Measurements from ENCODE around the gene SLAMF7. TPM values are rescaled to one million over a fixed set of nuclear protein-coding genes. Genes with fewer than 3 reads are reported as not detected.

SLAMF7 gene
- total and polyA plus RNA-seq, 2 of the 8 experiments (the other 6 are each of a cell fraction or from before 2014, with no cell fraction given) = not detected

DNA sequence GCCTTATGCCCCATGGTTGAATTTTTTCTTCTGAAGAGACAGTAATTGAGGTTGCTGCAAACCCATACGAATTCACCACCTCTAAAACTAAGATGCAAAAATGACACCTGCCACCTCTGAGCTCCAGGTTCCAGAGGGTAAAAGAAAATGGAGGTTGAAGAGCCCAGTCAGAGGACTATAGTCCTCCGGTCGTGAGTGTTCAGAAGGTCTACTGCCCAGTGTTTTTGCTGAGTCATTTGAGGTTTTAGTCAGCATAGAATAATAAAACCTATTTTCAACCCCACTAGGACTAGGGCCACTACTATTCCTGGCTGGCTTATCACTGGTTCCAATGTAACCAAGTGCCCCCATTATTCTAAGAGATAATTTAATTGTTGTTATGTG lies 12.9 kb upstream of the SLAMF7 start:
- Histone ChIP-seq H3K79me2 (ENCODE audit: control insufficient read depth in 1 of 2, insufficient read depth in 2 of 2, low read length in 2 of 2) (no peaks in the 10 kb centered on the region), H2BK20ac (ENCODE audit: low read length) (0 out of 2 replicates have a peak overlapping the region, but pooled peaks have one; percentile 32), H4K8ac (ENCODE audit: extremely low read depth, insufficient read depth, low read length) (no peak overlapping the region), H4K91ac (replicated peaks; ENCODE audit: insufficient read length, low read length) (peak overlapping the region; percentile 72), H3K18ac (ENCODE audit: extremely low read depth, low read length) (no peak overlapping the region), H3K4me3 (ENCODE audit: extremely low read depth in 1 of 4, insufficient read depth in 2 of 4, low read depth in 3 of 4, low read length in 4 of 4) (no peak overlapping the region), H3K27ac (ENCODE audit: low read depth, low read length) (no peak overlapping the region), H4K20me1 (replicated peaks in 1 of 2; ENCODE audit: control insufficient read depth in 1 of 2, insufficient read depth in 2 of 2, low read length in 2 of 2) (no peaks in the 10 kb centered on the region), H3K9me3 (ENCODE audit: insufficient read depth in 2 of 2, low read depth in 1 of 2, low read length in 1 of 2) (no peaks in the 10 kb centered on the region), H2BK5ac (ENCODE audit: low read depth, low read length) (no peak overlapping the region), H3K4me1 (replicated peaks in 1 of 4; ENCODE audit: control insufficient read depth in 3 of 4, insufficient read depth in 4 of 4, low read length in 3 of 4) (peaks cover 0 to 5% (median 2%) of the 10 kb centered on the region in 4 experiments; a peak in 3 of 7 replicates), H3K27me3 (replicated peaks in 1 of 4; ENCODE audit: control insufficient read depth in 3 of 4, extremely low read depth in 1 of 4, insufficient read depth in 3 of 4, low read length in 3 of 4) (no peaks in the 10 kb centered on the region), H3K9ac (replicated peaks in 1 of 4; ENCODE audit: extremely low read depth in 1 of 4, low read depth in 3 of 4, low read length in 3 of 4) (no peak overlapping the region), H4K5ac (ENCODE audit: insufficient read length, low read depth, low read length) (no peak overlapping the region), H3K23ac (ENCODE audit: insufficient read length) (no peak overlapping the region), H3K79me1 (ENCODE audit: low read depth, low read length) (no peaks in the 10 kb centered on the region), H3K4ac (replicated peaks; ENCODE audit: insufficient read length, low read depth, low read length) (no peak overlapping the region), H3K4me2 (ENCODE audit: insufficient read depth in 1 of 2, low read depth in 2 of 2, low read length in 2 of 2) (no peak overlapping the region; a peak in 1 of 4 replicates), H2AFZ (ENCODE audit: low read length) (no peak overlapping the region; the same call in 1 of the 2 replicates), H3K23me2 (ENCODE audit: low read depth, low read length) (no peaks in the 10 kb centered on the region), H2AK5ac (ENCODE audit: low read depth, low read length) (no peak overlapping the region), H2BK12ac (ENCODE audit: low read depth, low read length) (no peak overlapping the region), H2BK15ac (ENCODE audit: low read length) (no peak overlapping the region), H2BK120ac (replicated peaks; ENCODE audit: low read depth, low read length) (peak overlapping the region; percentile 56), H3K36me3 (ENCODE audit: control insufficient read depth in 2 of 4, insufficient read depth in 4 of 4, low read length in 3 of 4) (no peaks in the 10 kb centered on the region), H3K56ac (replicated peaks; ENCODE audit: insufficient read length, low read depth, low read length) (no peak overlapping the region), H3K14ac (ENCODE audit: insufficient read length) (no peak overlapping the region)
- POLR2A ChIA-PET (ENCODE audit: partially characterized antibody) = interaction anchor here (1.5 kb wide), 1 partner anchor 14 kb away, joined by 3 read pairs; no protein-coding TSS in a partner anchor
- TF ChIP-seq SP4 (IDR thresholded peaks at IDR 0.05; ENCODE audit: low read length) = no peak
- peak; percentile 27; the same call in 1 of the 2 replicates for TF ChIP-seq MAFK (IDR thresholded peaks at IDR 0.05; ENCODE audit: low read depth, low read length)
- TF ChIP-seq SP2 (IDR thresholded peaks at IDR 0.05; ENCODE audit: low read length) = no peak
- TF ChIP-seq BACH1 (IDR thresholded peaks at IDR 0.05; ENCODE audit: low read length) = no peak
- TF ChIP-seq SAP30 (IDR thresholded peaks at IDR 0.05; ENCODE audit: insufficient read depth, insufficient replicate concordance, low read length) = no peak
- no peak for TF ChIP-seq POU5F1 (IDR thresholded peaks at IDR 0.05; ENCODE audit: low read depth, low read length)
- no peak for TF ChIP-seq FOSL1 (IDR thresholded peaks at IDR 0.05; ENCODE audit: insufficient read depth, low read depth, low read length)
- CTCF ChIA-PET (ENCODE audit: partially characterized antibody) = interaction anchor here (0.6 to 6.8 kb wide), 20 partner anchors 10 to 425 kb away, joined by 3 to 41 read pairs (median 6); partner anchors contain the start of genes CD48, ITLN2 and SLAMF7
- 77% methylated on average over 3 of the region's 3 CpGs; no CpG with 5 or more reads in 1 of the 2 experiments for WGBS, 2 experiments (ENCODE audit: extremely low coverage in 1 of 2, insufficient coverage in 1 of 2, insufficient read length in 1 of 2, insufficient replicate concordance in 2 of 2, low coverage in 1 of 2, low lambda C conversion rate in 2 of 2, missing lambda C conversion rate in 1 of 2)
- DNase-seq (ENCODE audit: low read depth in 1 of 2, low spot score in 2 of 2) (no peak), FAIRE-seq (no peak)

All from H1 (cell line).